ENCODE data around the gene ECI2. TPM values are rescaled to one million over a fixed set of nuclear protein-coding genes. Genes with fewer than 3 reads are reported as not detected.

Gene ECI2
- total and polyA plus RNA-seq, 2 of the 13 experiments (the other 11 are each of a cell fraction or from before 2014, with no cell fraction given): 78.5 to 228 TPM

DNA sequence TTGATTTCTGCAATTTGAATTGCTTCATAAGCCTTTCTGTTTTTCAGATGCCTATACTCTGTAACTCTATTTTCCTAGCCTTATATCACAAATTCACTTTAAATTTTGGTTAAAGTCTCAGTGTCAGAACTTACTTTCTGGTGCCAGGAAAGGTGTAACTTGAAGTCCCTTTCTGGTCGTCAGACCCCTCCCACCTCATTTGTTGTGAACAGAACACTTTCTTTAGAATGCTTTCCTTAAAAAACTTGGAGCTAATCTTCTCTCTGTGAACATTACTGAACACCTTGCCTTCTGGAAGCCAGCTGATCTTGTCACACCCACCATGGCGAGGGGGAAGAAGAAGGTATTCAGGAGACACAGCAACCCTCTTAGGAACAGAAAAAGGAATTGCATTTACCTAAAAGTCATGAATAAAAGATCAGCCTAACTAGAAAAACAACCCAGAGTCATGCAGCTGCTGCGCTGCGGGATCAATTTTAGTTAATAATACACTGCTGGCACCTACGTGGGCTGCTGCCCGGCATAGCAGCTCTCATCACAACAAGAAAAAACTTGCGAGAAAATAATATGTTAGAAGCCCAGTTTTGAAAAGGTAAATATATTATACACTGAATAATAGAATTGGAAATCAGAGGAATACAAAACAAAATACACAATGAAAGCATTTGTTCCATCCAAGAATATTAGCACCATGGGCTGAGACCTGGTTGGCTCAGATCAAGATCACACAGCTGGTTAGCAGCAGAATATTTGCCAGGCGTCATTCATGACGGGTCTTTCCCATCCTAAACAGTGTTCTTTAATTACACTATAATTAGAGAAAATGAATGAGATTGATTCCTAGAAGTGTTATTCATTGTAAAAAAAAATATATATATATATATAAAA lies 50.7 kb downstream of the ECI2 start:
- TF ChIP-seq, protein P1, sequence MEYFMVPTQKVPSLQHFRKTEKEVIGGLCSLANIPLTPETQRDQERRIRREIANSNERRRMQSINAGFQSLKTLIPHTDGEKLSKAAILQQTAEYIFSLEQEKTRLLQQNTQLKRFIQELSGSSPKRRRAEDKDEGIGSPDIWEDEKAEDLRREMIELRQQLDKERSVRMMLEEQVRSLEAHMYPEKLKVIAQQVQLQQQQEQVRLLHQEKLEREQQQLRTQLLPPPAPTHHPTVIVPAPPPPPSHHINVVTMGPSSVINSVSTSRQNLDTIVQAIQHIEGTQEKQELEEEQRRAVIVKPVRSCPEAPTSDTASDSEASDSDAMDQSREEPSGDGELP (IDR thresholded peaks at IDR 0.05; ENCODE audit: borderline replicate concordance, low read depth): 0 out of 2 replicates have a peak, but pooled peaks have one; percentile 9
- no peak for TF ChIP-seq ZNF7 (CRISPR knock-in tag; IDR thresholded peaks at IDR 0.05)
- TF ChIP-seq, protein P2, sequence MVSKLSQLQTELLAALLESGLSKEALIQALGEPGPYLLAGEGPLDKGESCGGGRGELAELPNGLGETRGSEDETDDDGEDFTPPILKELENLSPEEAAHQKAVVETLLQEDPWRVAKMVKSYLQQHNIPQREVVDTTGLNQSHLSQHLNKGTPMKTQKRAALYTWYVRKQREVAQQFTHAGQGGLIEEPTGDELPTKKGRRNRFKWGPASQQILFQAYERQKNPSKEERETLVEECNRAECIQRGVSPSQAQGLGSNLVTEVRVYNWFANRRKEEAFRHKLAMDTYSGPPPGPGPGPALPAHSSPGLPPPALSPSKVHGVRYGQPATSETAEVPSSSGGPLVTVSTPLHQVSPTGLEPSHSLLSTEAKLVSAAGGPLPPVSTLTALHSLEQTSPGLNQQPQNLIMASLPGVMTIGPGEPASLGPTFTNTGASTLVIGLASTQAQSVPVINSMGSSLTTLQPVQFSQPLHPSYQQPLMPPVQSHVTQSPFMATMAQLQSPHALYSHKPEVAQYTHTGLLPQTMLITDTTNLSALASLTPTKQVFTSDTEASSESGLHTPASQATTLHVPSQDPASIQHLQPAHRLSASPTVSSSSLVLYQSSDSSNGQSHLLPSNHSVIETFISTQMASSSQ (IDR thresholded peaks at IDR 0.05; ENCODE audit: low read depth): peak; percentile 30; the same call in 1 of the 2 replicates
- TF ChIP-seq, protein P2 (CRISPR knock-in tag; IDR thresholded peaks at IDR 0.05; ENCODE audit: borderline replicate concordance): no peak
- peaks cover 0 to 10% of the 10 kb centered on the region in 2 experiments for H3K27me3 ChIP-seq (ENCODE audit: control insufficient read depth in 1 of 2, insufficient read depth in 2 of 2, low read length in 2 of 2)
- H3K4me2 ChIP-seq (ENCODE audit: low read depth, low read length): peak overlapping the region; percentile 44; the same call in 1 of the 2 replicates
- H4K20me1 ChIP-seq (ENCODE audit: insufficient read depth, low read length): no peaks in the 10 kb centered on the region
- 6% methylated on average over 9 of the region's 9 CpGs for WGBS (ENCODE audit: low lambda C conversion rate)
- in situ Hi-C loops (cut with HindIII; ENCODE audit: extremely low pct_ligation_motif_present, low pct_unique_long_range_greater_than_20kb) (no loop called here), intact Hi-C loops (cut with micrococcal nuclease; ENCODE audit: unreplicated experiment) (no loop called here)
- ChIA-PET CTCF (ENCODE audit: low intra/inter-chr PET ratio, low total read pairs) (no interaction called here), POLR2A (no interaction called here)
- no TSS peak for BruUV-seq (replicated peaks)
- H3K9ac ChIP-seq (ENCODE audit: insufficient read depth, low read depth, low read length): no peak overlapping the region
- no peaks in the 10 kb centered on the region for H3K36me3 ChIP-seq (replicated peaks in 1 of 2; ENCODE audit: control insufficient read depth in 1 of 2, insufficient read depth in 2 of 2, low read length in 2 of 2)
- DNase-seq (ENCODE audit: low spot score): no peak
- H3K9me3 ChIP-seq (ENCODE audit: low read length): no peaks in the 10 kb centered on the region
- no peak for FAIRE-seq
- H2AFZ ChIP-seq (ENCODE audit: low read length): no peak overlapping the region
- H3K79me2 ChIP-seq (ENCODE audit: insufficient read depth, low read length): no peaks in the 10 kb centered on the region
- H3K4me3 ChIP-seq (replicated peaks in 1 of 3; ENCODE audit: insufficient read depth in 1 of 3, low read depth in 2 of 3, low read length in 3 of 3): no peak overlapping the region
- peak; percentile 79 for ATAC-seq
- H3K4me1 ChIP-seq (ENCODE audit: insufficient read depth, low read length): peaks cover 21% of the 10 kb centered on the region
- H3K27ac ChIP-seq (ENCODE audit: extremely low read length, insufficient read depth, low read length): no peak overlapping the region

Data from HepG2 (cell line).